ENCODE data around the gene MYO5B. TPM values are rescaled to one million over a fixed set of nuclear protein-coding genes. Genes with fewer than 3 reads are reported as not detected.

Gene MYO5B
- total and polyA plus RNA-seq, 4 donors, result 5.4 to 23.4 (median 11.4) TPM

DNA sequence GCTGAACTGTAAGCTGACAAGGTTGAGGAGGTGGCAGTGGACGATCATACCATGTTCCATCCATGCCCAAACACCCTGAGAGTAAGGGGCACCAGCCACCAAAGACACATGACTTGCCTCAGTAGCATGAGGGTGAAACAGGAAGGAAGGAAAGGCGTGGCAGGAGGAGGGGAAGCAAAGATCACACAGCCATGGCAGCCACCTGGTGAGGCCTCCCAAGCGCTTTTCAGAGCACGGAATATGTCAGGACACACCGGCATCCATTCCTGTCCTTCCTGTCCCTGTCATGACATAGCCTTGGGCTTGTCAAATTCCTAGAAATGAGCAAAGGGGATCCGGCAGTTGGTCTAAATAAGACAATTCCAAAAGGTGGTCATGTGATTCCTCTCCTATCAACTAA is 118.7 kb downstream of the MYO5B start:
- TF ChIP-seq, protein P1, sequence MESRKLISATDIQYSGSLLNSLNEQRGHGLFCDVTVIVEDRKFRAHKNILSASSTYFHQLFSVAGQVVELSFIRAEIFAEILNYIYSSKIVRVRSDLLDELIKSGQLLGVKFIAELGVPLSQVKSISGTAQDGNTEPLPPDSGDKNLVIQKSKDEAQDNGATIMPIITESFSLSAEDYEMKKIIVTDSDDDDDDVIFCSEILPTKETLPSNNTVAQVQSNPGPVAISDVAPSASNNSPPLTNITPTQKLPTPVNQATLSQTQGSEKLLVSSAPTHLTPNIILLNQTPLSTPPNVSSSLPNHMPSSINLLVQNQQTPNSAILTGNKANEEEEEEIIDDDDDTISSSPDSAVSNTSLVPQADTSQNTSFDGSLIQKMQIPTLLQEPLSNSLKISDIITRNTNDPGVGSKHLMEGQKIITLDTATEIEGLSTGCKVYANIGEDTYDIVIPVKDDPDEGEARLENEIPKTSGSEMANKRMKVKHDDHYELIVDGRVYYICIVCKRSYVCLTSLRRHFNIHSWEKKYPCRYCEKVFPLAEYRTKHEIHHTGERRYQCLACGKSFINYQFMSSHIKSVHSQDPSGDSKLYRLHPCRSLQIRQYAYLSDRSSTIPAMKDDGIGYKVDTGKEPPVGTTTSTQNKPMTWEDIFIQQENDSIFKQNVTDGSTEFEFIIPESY (IDR thresholded peaks at IDR 0.05), result no peak
- TF ChIP-seq MAX (IDR thresholded peaks at IDR 0.05), result no peak
- no peak for TF ChIP-seq GABPA (IDR thresholded peaks at IDR 0.05 in 1 of 2, conservative IDR thresholded peaks at IDR 0.05 in 1 of 2)
- TF ChIP-seq YY1 (IDR thresholded peaks at IDR 0.05), result no peak
- TF ChIP-seq CTCF (IDR thresholded peaks at IDR 0.05; ENCODE audit: low read depth, low read length, missing input control), result no peak
- no peak for TF ChIP-seq RXRA (IDR thresholded peaks at IDR 0.05)
- no peak for TF ChIP-seq TAF1 (conservative IDR thresholded peaks at IDR 0.05)
- H3K27ac ChIP-seq (ENCODE audit: low read depth in 1 of 2, low read length in 2 of 2), result no peak overlapping the region
- 87% methylated on average over 6 of the region's 6 CpGs for WGBS
- no peak overlapping the region for H3K4me3 ChIP-seq (ENCODE audit: low read depth in 1 of 3, low read length in 3 of 3)
- H3K9ac ChIP-seq (ENCODE audit: low read depth in 1 of 2, low read length in 2 of 2), result no peak overlapping the region
- H3K36me3 ChIP-seq (ENCODE audit: control insufficient read depth in 4 of 4, insufficient read depth in 3 of 4, low read depth in 1 of 4, low read length in 3 of 4), result no peaks in the 10 kb centered on the region
- H3K4me1 ChIP-seq (ENCODE audit: control insufficient read depth in 4 of 4, insufficient read depth in 4 of 4, low read length in 3 of 4), result peaks cover 3 to 24% (median 14%) of the 10 kb centered on the region in 4 donors
- H3K9me3 ChIP-seq (ENCODE audit: control insufficient read depth in 4 of 4, low read length in 3 of 4), result no peaks in the 10 kb centered on the region
- H3K27me3 ChIP-seq (ENCODE audit: control insufficient read depth in 4 of 4, insufficient read depth in 4 of 4, low read length in 3 of 4), result no peaks in the 10 kb centered on the region
- no peak for DNase-seq (ENCODE audit: low spot score)

- TF ChIP-seq HNF4A (conservative IDR thresholded peaks at IDR 0.05) (no peak), HNF4G (IDR thresholded peaks at IDR 0.05) (no peak), FOXA2 (IDR thresholded peaks at IDR 0.05) (no peak), GABPA (IDR thresholded peaks at IDR 0.05 in 1 of 2, conservative IDR thresholded peaks at IDR 0.05 in 1 of 2) (no peak), JUND (IDR thresholded peaks at IDR 0.05) (no peak), RAD21 (IDR thresholded peaks at IDR 0.05) (no peak), TAF1 (conservative IDR thresholded peaks at IDR 0.05) (no peak), RXRA (IDR thresholded peaks at IDR 0.05) (no peak), MAX (IDR thresholded peaks at IDR 0.05) (no peak), FOXA1 (IDR thresholded peaks at IDR 0.05) (no peak)
- TF ChIP-seq, protein P1 (IDR thresholded peaks at IDR 0.05), result no peak
- TF ChIP-seq, protein P2, sequence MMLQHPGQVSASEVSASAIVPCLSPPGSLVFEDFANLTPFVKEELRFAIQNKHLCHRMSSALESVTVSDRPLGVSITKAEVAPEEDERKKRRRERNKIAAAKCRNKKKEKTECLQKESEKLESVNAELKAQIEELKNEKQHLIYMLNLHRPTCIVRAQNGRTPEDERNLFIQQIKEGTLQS (IDR thresholded peaks at IDR 0.05), result no peak
- 63% methylated on average over 4 of the region's 4 CpGs for WGBS
- Histone ChIP-seq H3K4me1 (ENCODE audit: control insufficient read depth in 4 of 4, insufficient read depth in 4 of 4, low read length in 3 of 4) (peaks cover 3 to 24% (median 14%) of the 10 kb centered on the region in 4 donors), H3K36me3 (ENCODE audit: control insufficient read depth in 4 of 4, insufficient read depth in 3 of 4, low read depth in 1 of 4, low read length in 3 of 4) (no peaks in the 10 kb centered on the region), H3K9me3 (ENCODE audit: control insufficient read depth in 4 of 4, low read length in 3 of 4) (no peaks in the 10 kb centered on the region), H3K9ac (ENCODE audit: low read depth in 1 of 2, low read length in 2 of 2) (no peak overlapping the region), H3K4me3 (ENCODE audit: low read depth in 1 of 3, low read length in 3 of 3) (no peak overlapping the region), H3K27ac (ENCODE audit: low read depth in 1 of 2, low read length in 2 of 2) (no peak overlapping the region), H3K27me3 (ENCODE audit: control insufficient read depth in 4 of 4, insufficient read depth in 4 of 4, low read length in 3 of 4) (no peaks in the 10 kb centered on the region)
- DNase-seq (ENCODE audit: low spot score), result no peak
These were observed 119.2 kb downstream of the MYO5B start for GRCh38 chr18:50075772-50076171.

All from liver (tissue), 9 donors.